Nephron (organoid): ENCODE data around the gene AGPS.
"Not testable (repeated sequence)": the region's sequence is repeated elsewhere in the genome, so short reads cannot be mapped to it uniquely, and the experiment has no call there.

ENCODE experiments used
- H3K27ac Mint-ChIP-seq, 3 experiments: 2 replicates each; pipeline ENCODE4 v1.8.0; 2020; ENCODE audit warnings: mixed read lengths in 3 of 3, mild to moderate bottlenecking in 2 of 3, moderate library complexity in 1 of 3
- H3K27me3 Mint-ChIP-seq: 2 replicates; pipeline ENCODE4 v1.8.0; 2021; ENCODE audit warnings: low read depth, mild to moderate bottlenecking, moderate library complexity, mixed read lengths
- H3K36me3 Mint-ChIP-seq: 2 replicates; pipeline ENCODE4 v1.8.0; 2020; ENCODE audit warnings: low read depth, mixed read lengths
- H3K4me1 Mint-ChIP-seq: 2 replicates; pipeline ENCODE4 v1.8.0; 2020; ENCODE audit warnings: mixed read lengths
- H3K4me3 Mint-ChIP-seq, 3 experiments: 2 replicates each; pipeline ENCODE4 v1.8.0; 2020; ENCODE audit warnings: mild to moderate bottlenecking in 3 of 3, mixed read lengths in 3 of 3, moderate library complexity in 2 of 3
- H3K9me3 Mint-ChIP-seq: 2 replicates; pipeline ENCODE4 v1.8.0; 2020; ENCODE audit warnings: mixed read lengths
- CTCF ChIP-seq, 3 experiments: fragments of 200-600 bp; sonication (generic); IDR thresholded peaks; one replicate each; pipeline ENCODE4 v1.5.0; 2021; ENCODE audit warnings: antibody characterized with exemption in 3 of 3; ENCODE audit not compliant: unreplicated experiment in 3 of 3

The AGPS gene

DNA sequence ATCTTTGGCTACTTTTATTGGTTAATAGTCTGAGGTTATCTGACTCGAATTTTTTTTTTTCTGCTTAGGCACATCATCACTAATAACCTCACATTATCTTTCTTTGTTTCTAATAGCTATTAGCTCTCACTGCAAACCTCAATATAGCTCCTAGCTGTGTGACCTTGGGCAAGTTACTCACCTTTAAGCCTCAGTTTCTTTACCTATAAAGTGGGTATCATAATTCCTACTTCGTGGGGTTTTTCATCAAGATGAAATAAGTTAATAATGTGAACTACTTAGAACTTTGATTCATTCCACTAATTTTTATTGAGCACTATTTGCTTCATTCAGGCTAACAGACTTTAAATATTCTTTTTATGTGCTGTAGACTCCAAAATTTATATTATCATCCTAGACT, 55.5 kb downstream of the AGPS start:
- Mint-ChIP-seq H3K4me3 (no peak overlapping the region), H3K4me1 (no peaks in the 10 kb centered on the region), H3K27me3 (no peaks in the 10 kb centered on the region), H3K9me3 (peaks cover 11% of the 10 kb centered on the region), H3K36me3 (peaks cover 70% of the 10 kb centered on the region), H3K27ac (no peak overlapping the region)
- no peak for TF ChIP-seq CTCF (IDR thresholded peaks at IDR 0.05; ENCODE audit: unreplicated experiment in 3 of 3)

- no peak for TF ChIP-seq CTCF (IDR thresholded peaks at IDR 0.05; ENCODE audit: unreplicated experiment in 3 of 3)
- Mint-ChIP-seq H3K4me1 (no peaks in the 10 kb centered on the region), H3K27ac (no peak overlapping the region), H3K4me3 (no peak overlapping the region), H3K9me3 (peaks cover 11% of the 10 kb centered on the region), H3K27me3 (no peaks in the 10 kb centered on the region), H3K36me3 (peaks cover 69% of the 10 kb centered on the region)
Observed at GRCh38 chr2:177449159-177449558, 56.6 kb downstream of the AGPS start.

DNA sequence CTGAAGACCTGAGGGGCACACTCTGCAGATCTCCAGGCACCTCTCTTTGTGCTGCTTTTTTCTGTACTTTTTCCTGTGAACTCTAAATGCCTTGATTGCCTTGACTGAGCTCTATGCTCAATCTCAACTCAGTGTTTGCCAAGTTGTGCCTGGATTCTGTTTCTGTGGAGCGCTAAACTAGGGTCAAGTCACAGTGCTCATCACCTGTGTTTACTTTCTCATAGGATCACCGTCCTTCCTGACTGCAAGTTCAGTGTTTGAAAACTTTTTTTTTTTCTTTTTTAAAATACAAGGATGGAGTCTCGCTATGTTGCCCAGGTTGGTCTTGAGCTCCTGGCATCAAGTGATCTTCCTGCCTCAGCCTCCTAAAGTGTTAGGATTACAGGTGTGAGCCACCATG, 62.6 kb downstream of the AGPS start:
- peaks cover 82% of the 10 kb centered on the region for H3K36me3 Mint-ChIP-seq
- no peaks in the 10 kb centered on the region for H3K27me3 Mint-ChIP-seq
- H3K4me1 Mint-ChIP-seq, result no peaks in the 10 kb centered on the region
- H3K9me3 Mint-ChIP-seq, result peaks cover 35% of the 10 kb centered on the region
- no peak overlapping the region for H3K4me3 Mint-ChIP-seq
- H3K27ac Mint-ChIP-seq, result no peak overlapping the region
- no peak for TF ChIP-seq CTCF (IDR thresholded peaks at IDR 0.05; ENCODE audit: unreplicated experiment in 3 of 3)

DNA sequence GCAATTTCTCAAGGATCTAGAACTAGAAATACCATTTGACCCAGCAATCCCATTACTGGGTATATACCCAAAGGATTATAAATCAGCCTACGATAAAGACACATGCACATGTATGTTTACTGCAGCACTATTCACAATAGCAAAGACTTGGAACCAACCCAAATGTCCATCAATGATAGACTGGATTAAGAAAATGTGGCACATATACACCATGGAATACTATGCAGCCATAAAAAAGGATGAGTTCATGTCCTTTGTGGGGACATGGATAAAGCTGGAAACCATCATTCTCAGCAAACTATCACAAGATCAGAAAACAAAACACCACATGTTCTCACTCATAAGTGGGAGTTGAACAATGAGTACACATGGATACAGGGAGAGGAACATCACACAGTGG, 67.2 kb downstream of the AGPS start:
- H3K36me3 Mint-ChIP-seq, result peaks cover 76% of the 10 kb centered on the region
- peaks cover 28% of the 10 kb centered on the region for H3K9me3 Mint-ChIP-seq
- H3K27ac Mint-ChIP-seq, H3K4me3 Mint-ChIP-seq, H3K27me3 Mint-ChIP-seq, H3K4me1 Mint-ChIP-seq: not testable (repeated sequence)

DNA sequence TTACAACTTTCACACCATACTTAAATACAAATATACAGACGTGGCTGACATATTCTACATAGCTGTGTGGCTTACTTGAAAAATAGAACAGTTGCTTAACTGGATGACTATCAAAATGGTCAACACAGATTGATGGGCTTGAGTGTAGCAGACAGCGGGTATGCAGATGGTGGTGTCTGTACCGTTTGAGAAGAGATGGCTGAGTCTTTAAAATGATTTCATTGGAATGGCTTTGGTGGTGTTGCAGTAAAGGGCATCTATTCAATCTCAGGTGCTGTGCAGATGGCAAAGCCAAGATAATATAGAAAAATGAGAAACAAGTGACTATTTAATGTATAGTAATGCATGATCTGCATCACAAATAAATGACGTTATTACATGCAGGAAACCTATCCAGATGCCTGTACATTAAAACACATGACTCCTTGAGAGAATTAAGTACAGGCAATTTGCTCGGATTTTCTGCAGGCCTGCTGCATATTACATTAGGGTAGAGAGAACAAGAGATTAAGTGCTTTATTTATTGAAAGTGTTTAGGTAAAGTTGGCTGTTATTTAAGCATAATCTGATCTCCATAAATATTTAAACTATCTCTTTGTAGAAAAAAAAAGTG, 68.5 kb downstream of the AGPS start:
- no peak for TF ChIP-seq CTCF (IDR thresholded peaks at IDR 0.05; ENCODE audit: unreplicated experiment in 3 of 3)
- Mint-ChIP-seq H3K4me1 (no peaks in the 10 kb centered on the region), H3K27ac (no peak overlapping the region), H3K9me3 (peaks cover 24% of the 10 kb centered on the region), H3K4me3 (no peak overlapping the region), H3K36me3 (peaks cover 76% of the 10 kb centered on the region), H3K27me3 (no peaks in the 10 kb centered on the region)

DNA sequence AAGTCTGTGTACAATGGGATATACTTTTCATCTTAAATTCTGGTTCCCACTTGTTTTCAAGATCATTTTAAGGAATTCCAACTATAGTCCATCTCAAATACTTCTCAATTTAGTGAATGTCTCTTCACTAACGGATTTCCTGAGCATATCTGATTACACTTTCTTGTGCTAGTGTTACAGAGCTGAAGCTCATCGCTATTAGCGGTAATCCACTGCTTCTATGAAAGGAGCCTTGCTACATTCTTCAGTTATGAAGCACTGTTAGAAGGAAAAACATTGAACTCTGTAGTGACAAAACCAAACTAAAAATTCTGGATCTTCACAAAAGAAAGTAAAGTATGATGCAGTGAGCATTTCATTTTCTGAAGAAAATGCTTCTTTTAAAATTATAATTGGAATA, 72.0 kb downstream of the AGPS start:
- H3K27me3 Mint-ChIP-seq, result no peaks in the 10 kb centered on the region
- peak overlapping the region in 1 of 3 experiments; percentile 57 for H3K27ac Mint-ChIP-seq
- no peak overlapping the region for H3K4me3 Mint-ChIP-seq
- H3K4me1 Mint-ChIP-seq, result no peaks in the 10 kb centered on the region
- peaks cover 1% of the 10 kb centered on the region for H3K9me3 Mint-ChIP-seq
- TF ChIP-seq CTCF (IDR thresholded peaks at IDR 0.05; ENCODE audit: unreplicated experiment in 3 of 3), result no peak
- peaks cover 59% of the 10 kb centered on the region for H3K36me3 Mint-ChIP-seq
